HEK293 (cell line): Measurements from ENCODE around the gene METTL22.
A peak's percentile ranks its signal among the peaks of the same experiment; 100 is the strongest.

Experiments
- CTCF ChIA-PET: fragments of 350-600 bp; formaldehyde crosslinking; extraction: SDS; loops from one replicate; lab custom pipeline; 2021; ENCODE audit warnings: antibody characterized with exemption; lab: Yijun Ruan, JAX
- POLR2A ChIA-PET: fragments of 300-600 bp; formaldehyde crosslinking; extraction: SDS; loops from one replicate; lab custom pipeline; 2020; ENCODE audit warnings: antibody characterized with exemption, inconsistent platforms; lab: Yijun Ruan, JAX
- H3K27ac ChIP-seq: fragments of 200-500 bp; sonication (Bioruptor generic); 2 replicates; pipeline ENCODE4 v1.5.1; 2014; ENCODE audit warnings: low read depth, low read length, control low read depth, inconsistent platforms; ENCODE audit errors: extremely low read depth
- H3K36me3 ChIP-seq, 2 experiments: fragments of 200-500 bp in 1 of 2; sonication (Bioruptor generic) in 1 of 2; 1 replicate in 1 of 2; 2 replicates in 1 of 2; pipeline ENCODE4 v1.5.1; 2014 to 2017; ENCODE audit warnings: inconsistent platforms in 2 of 2, low read length in 2 of 2; ENCODE audit not compliant: control insufficient read depth in 2 of 2, insufficient read depth in 1 of 2
- H3K4me1 ChIP-seq: fragments of 200-500 bp; sonication (Bioruptor generic); 2 replicates; pipeline ENCODE4 v1.5.1; 2014; ENCODE audit warnings: mild to moderate bottlenecking, low read length, inconsistent platforms; ENCODE audit not compliant: control insufficient read depth, insufficient read depth
- H3K4me3 ChIP-seq: 2 replicates; pipeline ENCODE4 v1.5.1; 2011; ENCODE audit warnings: low read depth, mild to moderate bottlenecking, control low read depth, low read length, moderate library complexity
- H3K9me3 ChIP-seq: fragments of 200-500 bp; sonication (Bioruptor generic); 2 replicates; pipeline ENCODE4 v1.5.1; 2014; ENCODE audit warnings: low read depth, low read length, inconsistent platforms; ENCODE audit not compliant: control insufficient read depth, insufficient read depth
- FEZF1 ChIP-seq: fragments of 450-650 bp; formaldehyde crosslinking; IDR thresholded peaks from 2 replicates; pipeline ENCODE4 v1.5.1; 2016; ENCODE audit warnings: missing biosample characterization, missing genetic modification characterization
- GLI2 ChIP-seq: fragments of 450-650 bp; formaldehyde crosslinking; IDR thresholded peaks from 2 replicates; pipeline ENCODE4; 2017; ENCODE audit warnings: missing biosample characterization, missing genetic modification characterization, low read depth, borderline replicate concordance
- GLIS1 ChIP-seq: fragments of 450-650 bp; formaldehyde crosslinking; IDR thresholded peaks from 2 replicates; pipeline ENCODE4 v1.5.1; 2016; ENCODE audit warnings: missing biosample characterization, missing genetic modification characterization
- GLIS2 ChIP-seq: fragments of 450-650 bp; formaldehyde crosslinking; IDR thresholded peaks from 2 replicates; pipeline ENCODE4 v1.5.1; 2016; ENCODE audit warnings: missing biosample characterization, missing genetic modification characterization
- IKZF3 ChIP-seq: fragments of 450-650 bp; IDR thresholded peaks from 2 replicates; pipeline ENCODE4 v1.5.0; 2018; ENCODE audit warnings: missing biosample characterization, mild to moderate bottlenecking, missing genetic modification characterization, moderate library complexity
- KLF8 ChIP-seq: fragments of 450-650 bp; formaldehyde crosslinking; IDR thresholded peaks from 2 replicates; pipeline ENCODE4 v1.5.1; 2016; ENCODE audit warnings: missing biosample characterization, missing genetic modification characterization
- PATZ1 ChIP-seq: fragments of 450-650 bp; formaldehyde crosslinking; IDR thresholded peaks from 2 replicates; pipeline ENCODE4 v1.5.1; 2016; ENCODE audit warnings: missing biosample characterization, missing genetic modification characterization
- SCRT2 ChIP-seq: fragments of 450-650 bp; formaldehyde crosslinking; IDR thresholded peaks from 2 replicates; pipeline ENCODE4 v1.5.1; 2016; ENCODE audit warnings: missing biosample characterization, missing genetic modification characterization
- SP3 ChIP-seq: fragments of 450-650 bp; formaldehyde crosslinking; IDR thresholded peaks from 2 replicates; pipeline ENCODE4 v1.5.1; 2016; ENCODE audit warnings: missing biosample characterization, missing genetic modification characterization
- YY2 ChIP-seq: fragments of 450-650 bp; formaldehyde crosslinking; IDR thresholded peaks from 2 replicates; pipeline ENCODE4 v1.5.1; 2016; ENCODE audit warnings: missing biosample characterization, missing genetic modification characterization
- ZBTB17 ChIP-seq: fragments of 450-650 bp; formaldehyde crosslinking; IDR thresholded peaks from 2 replicates; pipeline ENCODE4 v1.5.1; 2016; ENCODE audit warnings: missing biosample characterization, missing genetic modification characterization
- ZEB2 ChIP-seq: fragments of 450-650 bp; formaldehyde crosslinking; IDR thresholded peaks from 2 replicates; pipeline ENCODE4 v1.5.1; 2016; ENCODE audit warnings: missing biosample characterization, missing genetic modification characterization
- ZFP37 ChIP-seq: fragments of 450-650 bp; formaldehyde crosslinking; IDR thresholded peaks from 2 replicates; pipeline ENCODE4 v1.5.1; 2016; ENCODE audit warnings: missing biosample characterization, missing genetic modification characterization
- ZFP69B ChIP-seq: fragments of 450-650 bp; formaldehyde crosslinking; IDR thresholded peaks from 2 replicates; pipeline ENCODE4 v1.5.1; 2016; ENCODE audit warnings: missing biosample characterization, missing genetic modification characterization
- ZNF114 ChIP-seq: fragments of 450-650 bp; formaldehyde crosslinking; IDR thresholded peaks from 2 replicates; pipeline ENCODE4 v1.5.0; 2017; ENCODE audit warnings: missing biosample characterization, missing genetic modification characterization
- ZNF138 ChIP-seq: fragments of 450-650 bp; formaldehyde crosslinking; IDR thresholded peaks from 2 replicates; pipeline ENCODE4 v1.5.1; 2016; ENCODE audit warnings: missing biosample characterization, missing genetic modification characterization, borderline replicate concordance
- ZNF146 ChIP-seq: fragments of 450-650 bp; formaldehyde crosslinking; IDR thresholded peaks from 2 replicates; pipeline ENCODE4 v1.5.1; 2016; ENCODE audit warnings: missing biosample characterization, missing genetic modification characterization
- ZNF174 ChIP-seq: fragments of 450-650 bp; formaldehyde crosslinking; IDR thresholded peaks from 2 replicates; pipeline ENCODE4 v1.5.0; 2017; ENCODE audit warnings: missing biosample characterization, mild to moderate bottlenecking, missing genetic modification characterization
- ZNF239 ChIP-seq: fragments of 450-650 bp; formaldehyde crosslinking; IDR thresholded peaks from 2 replicates; pipeline ENCODE4 v1.5.1; 2016; ENCODE audit warnings: missing biosample characterization, missing genetic modification characterization
- ZNF292 ChIP-seq: fragments of 450-650 bp; formaldehyde crosslinking; IDR thresholded peaks from 2 replicates; pipeline ENCODE4 v1.5.1; 2016; ENCODE audit warnings: low read depth, missing biosample characterization, missing genetic modification characterization, borderline replicate concordance
- ZNF335 ChIP-seq: fragments of 450-650 bp; formaldehyde crosslinking; conservative IDR thresholded peaks from 2 replicates; pipeline ENCODE4 v1.5.1; 2016; ENCODE audit warnings: missing biosample characterization, missing genetic modification characterization
- ZNF398 ChIP-seq: fragments of 450-650 bp; formaldehyde crosslinking; IDR thresholded peaks from 2 replicates; pipeline ENCODE4 v1.5.1; 2017; ENCODE audit warnings: missing biosample characterization, missing genetic modification characterization
- ZNF416 ChIP-seq: fragments of 450-650 bp; formaldehyde crosslinking; IDR thresholded peaks from 2 replicates; pipeline ENCODE4 v1.5.1; 2016; ENCODE audit warnings: missing biosample characterization, missing genetic modification characterization
- ZNF423 ChIP-seq: fragments of 450-650 bp; formaldehyde crosslinking; IDR thresholded peaks from 2 replicates; pipeline ENCODE4 v1.5.1; 2016; ENCODE audit warnings: missing biosample characterization, missing genetic modification characterization
- ZNF521 ChIP-seq: fragments of 450-650 bp; formaldehyde crosslinking; IDR thresholded peaks from 2 replicates; pipeline ENCODE4 v1.5.1; 2017; ENCODE audit warnings: missing biosample characterization, mild to moderate bottlenecking, missing genetic modification characterization
- ZNF600 ChIP-seq: fragments of 450-650 bp; formaldehyde crosslinking; IDR thresholded peaks from 2 replicates; pipeline ENCODE4 v1.5.1; 2016; ENCODE audit warnings: missing biosample characterization, missing genetic modification characterization
- ZNF624 ChIP-seq: fragments of 450-650 bp; formaldehyde crosslinking; IDR thresholded peaks from 2 replicates; pipeline ENCODE4 v1.5.1; 2017; ENCODE audit warnings: missing biosample characterization, missing genetic modification characterization
- ZNF626 ChIP-seq: fragments of 450-650 bp; sonication (Bioruptor Pico); formaldehyde crosslinking; IDR thresholded peaks from 2 replicates; pipeline ENCODE4 v1.5.1; 2018; ENCODE audit warnings: missing biosample characterization, missing genetic modification characterization, inconsistent platforms
- ZNF658 ChIP-seq: fragments of 450-650 bp; formaldehyde crosslinking; IDR thresholded peaks from 2 replicates; pipeline ENCODE4; 2016; ENCODE audit warnings: missing biosample characterization, missing genetic modification characterization
- ZNF692 ChIP-seq: fragments of 450-650 bp; formaldehyde crosslinking; IDR thresholded peaks from 2 replicates; pipeline ENCODE4 v1.5.1; 2016; ENCODE audit warnings: missing biosample characterization, missing genetic modification characterization
- ZNF707 ChIP-seq: fragments of 450-650 bp; formaldehyde crosslinking; IDR thresholded peaks from 2 replicates; pipeline ENCODE4 v1.5.1; 2016; ENCODE audit warnings: missing biosample characterization, missing genetic modification characterization
- ZNF768 ChIP-seq: fragments of 450-650 bp; formaldehyde crosslinking; IDR thresholded peaks from 2 replicates; pipeline ENCODE4 v1.5.1; 2018; ENCODE audit warnings: missing biosample characterization, mild to moderate bottlenecking, missing genetic modification characterization
- ZNF792 ChIP-seq: fragments of 450-650 bp; formaldehyde crosslinking; IDR thresholded peaks from 2 replicates; pipeline ENCODE4 v1.5.1; 2016; ENCODE audit warnings: missing biosample characterization, missing genetic modification characterization

METTL22 gene

GRCh38 chr16:8673611-8674412 lies 52.3 kb downstream of the METTL22 start:
- Histone ChIP-seq H3K9me3 (no peaks in the 10 kb centered on the region), H3K27ac (no peak overlapping the region), H3K4me1 (peaks cover 15% of the 10 kb centered on the region)
- TF ChIP-seq SP3 (tag by site-specific recombination) (no peak), ZNF692 (tag by site-specific recombination) (peak; percentile 89), ZNF626 (tag by site-specific recombination) (no peak), FEZF1 (no peak), GLIS2 (no peak), ZFP69B (tag by site-specific recombination) (peak; percentile 83), ZNF768 (tag by site-specific recombination) (no peak), ZEB2 (tag by site-specific recombination) (no peak), ZBTB17 (tag by site-specific recombination) (peak; percentile 82), ZNF335 (peak; percentile 50; the same call in 1 of the 2 replicates), ZNF416 (tag by site-specific recombination) (no peak), ZNF707 (tag by site-specific recombination) (no peak), ZNF423 (tag by site-specific recombination) (no peak), ZNF174 (tag by site-specific recombination) (no peak), ZNF398 (0 out of 2 replicates have a peak, but pooled peaks have one; percentile 31), GLI2 (no peak), SCRT2 (tag by site-specific recombination) (no peak), IKZF3 (peak; percentile 66), YY2 (no peak), ZNF658 (no peak), GLIS1 (tag by site-specific recombination) (0 out of 2 replicates have a peak, but pooled peaks have one; percentile 9), ZNF138 (tag by site-specific recombination) (no peak)
- TF ChIP-seq, all 188 proteins: peak for 7
- Histone ChIP-seq H3K4me3 (peak overlapping the region; percentile 44), H3K36me3 (no peaks in the 10 kb centered on the region)
- ChIA-PET CTCF (interaction anchor here (0.6 to 4.3 kb wide), 3 partner anchors 12 to 118 kb away, joined by 3 to 16 read pairs (median 4); no protein-coding TSS in a partner anchor), POLR2A (interaction anchor here (1.1 kb wide), 1 partner anchor 195 kb away, joined by 3 read pairs; the partner anchor contains the start of gene CARHSP1)

- H3K4me3 ChIP-seq, result peak within 1 kb of the TSS; percentile 49
- H3K9me3 ChIP-seq, result no peaks in the 10 kb centered on the region
- peaks cover 15% of the 10 kb centered on the region for H3K4me1 ChIP-seq
- H3K36me3 ChIP-seq, result no peaks in the 10 kb centered on the region
- POLR2A ChIA-PET, result interaction anchor here (1.1 kb wide), 1 partner anchor 194 kb away, joined by 3 read pairs; the partner anchor contains the start of gene CARHSP1
- CTCF ChIA-PET, result interaction anchor here (1.3 kb wide), 1 partner anchor 13 kb away, joined by 4 read pairs; no protein-coding TSS in a partner anchor
- no peak within 1 kb of the TSS for H3K27ac ChIP-seq
- TF ChIP-seq KLF8 (tag by site-specific recombination) (no peak), ZFP37 (no peak), ZNF239 (no peak), PATZ1 (tag by site-specific recombination) (peak; percentile 61; the same call in 1 of the 2 replicates), ZNF600 (tag by site-specific recombination) (no peak), ZNF624 (no peak), ZNF521 (tag by site-specific recombination) (no peak), ZNF292 (no peak), ZNF792 (no peak), ZNF114 (tag by site-specific recombination) (no peak), ZNF146 (tag by site-specific recombination) (peak; percentile 37; the same call in 1 of the 2 replicates)
Observed at GRCh38 chr16:8674413-8675022, 53.0 kb downstream of the METTL22 start, which contains the start of gene ABAT. Gene ABAT (plus strand): TSS chr16:8674617. CDS start chr16:8735740, 61,123 bp downstream.
